ENCODE results near the gene KANSL3. TPM values are rescaled to one million over a fixed set of nuclear protein-coding genes. Genes with fewer than 3 reads are reported as not detected.

The KANSL3 gene
- total RNA-seq, 1 donor from 2014 or later: 23.5 TPM

GRCh38 chr2:96636551-96637171, 1.5 kb downstream of the KANSL3 start:
- peak overlapping the region; percentile 95 to 97 (median 95) for H3K9ac ChIP-seq (ENCODE audit: low read depth in 1 of 3, low read length in 3 of 3)

GRCh38 chr2:96633641-96634040, 4.5 kb downstream of the KANSL3 start:
- Histone ChIP-seq H3K9ac (ENCODE audit: low read depth in 1 of 3, low read length in 3 of 3) (no peak overlapping the region), H3K36me3 (ENCODE audit: control insufficient read depth in 3 of 3, insufficient read depth in 3 of 3, low read length in 3 of 3) (peaks cover 9 to 36% (median 22%) of the 10 kb centered on the region in 3 donors), H3K4me1 (ENCODE audit: control insufficient read depth in 3 of 3, insufficient read depth in 3 of 3, low read length in 3 of 3) (peaks cover 37 to 50% (median 48%) of the 10 kb centered on the region in 3 donors), H3K27ac (ENCODE audit: low read depth, low read length) (no peak overlapping the region), H3K9me3 (ENCODE audit: control insufficient read depth in 3 of 3, low read length in 3 of 3) (no peaks in the 10 kb centered on the region), H3K4me3 (ENCODE audit: low read length in 3 of 3) (no peak overlapping the region), H3K27me3 (ENCODE audit: control insufficient read depth in 3 of 3, insufficient read depth in 3 of 3, low read length in 3 of 3) (no peaks in the 10 kb centered on the region)

More at GRCh38 chr2:96636551-96637171, 1.5 kb downstream of the KANSL3 start:
- H3K4me3 ChIP-seq (ENCODE audit: low read length in 3 of 3): peak overlapping the region; percentile 81 to 92 (median 91)
- H3K27me3 ChIP-seq (ENCODE audit: control insufficient read depth in 3 of 3, insufficient read depth in 3 of 3, low read length in 3 of 3): no peaks in the 10 kb centered on the region
- peaks cover 4 to 17% (median 4%) of the 10 kb centered on the region in 3 donors for H3K36me3 ChIP-seq (ENCODE audit: control insufficient read depth in 3 of 3, insufficient read depth in 3 of 3, low read length in 3 of 3)
- no peaks in the 10 kb centered on the region for H3K9me3 ChIP-seq (ENCODE audit: control insufficient read depth in 3 of 3, low read length in 3 of 3)
- peak overlapping the region; percentile 99 for H3K27ac ChIP-seq (ENCODE audit: low read depth, low read length)
- peaks cover 28 to 42% (median 36%) of the 10 kb centered on the region in 3 donors for H3K4me1 ChIP-seq (ENCODE audit: control insufficient read depth in 3 of 3, insufficient read depth in 3 of 3, low read length in 3 of 3)

GRCh38 chr2:96631804-96632435, 6.2 kb downstream of the KANSL3 start:
- H3K4me1 ChIP-seq (ENCODE audit: control insufficient read depth in 3 of 3, insufficient read depth in 3 of 3, low read length in 3 of 3): peaks cover 32 to 43% (median 41%) of the 10 kb centered on the region in 3 donors
- H3K36me3 ChIP-seq (ENCODE audit: control insufficient read depth in 3 of 3, insufficient read depth in 3 of 3, low read length in 3 of 3): peaks cover 12 to 43% (median 34%) of the 10 kb centered on the region in 3 donors

GRCh38 chr2:96626553-96626942, 11.6 kb downstream of the KANSL3 start:
- Histone ChIP-seq H3K9me3 (ENCODE audit: control insufficient read depth in 3 of 3, low read length in 3 of 3) (no peaks in the 10 kb centered on the region), H3K36me3 (ENCODE audit: control insufficient read depth in 3 of 3, insufficient read depth in 3 of 3, low read length in 3 of 3) (peaks cover 11 to 33% (median 30%) of the 10 kb centered on the region in 3 donors), H3K4me3 (ENCODE audit: low read length in 3 of 3) (no peak overlapping the region), H3K4me1 (ENCODE audit: control insufficient read depth in 3 of 3, insufficient read depth in 3 of 3, low read length in 3 of 3) (peaks cover 12 to 24% (median 15%) of the 10 kb centered on the region in 3 donors), H3K27me3 (ENCODE audit: control insufficient read depth in 3 of 3, insufficient read depth in 3 of 3, low read length in 3 of 3) (no peaks in the 10 kb centered on the region), H3K9ac (ENCODE audit: low read depth in 1 of 3, low read length in 3 of 3) (no peak overlapping the region), H3K27ac (ENCODE audit: low read depth, low read length) (no peak overlapping the region)

More at GRCh38 chr2:96631804-96632435, 6.2 kb downstream of the KANSL3 start:
- Histone ChIP-seq H3K27me3 (ENCODE audit: control insufficient read depth in 3 of 3, insufficient read depth in 3 of 3, low read length in 3 of 3) (no peaks in the 10 kb centered on the region), H3K9me3 (ENCODE audit: control insufficient read depth in 3 of 3, low read length in 3 of 3) (no peaks in the 10 kb centered on the region), H3K9ac (ENCODE audit: low read depth in 1 of 3, low read length in 3 of 3) (no peak overlapping the region), H3K4me3 (ENCODE audit: low read length in 3 of 3) (no peak overlapping the region), H3K27ac (ENCODE audit: low read depth, low read length) (no peak overlapping the region)

GRCh38 chr2:96625571-96626552, 12.2 kb downstream of the KANSL3 start:
- Histone ChIP-seq H3K9ac (ENCODE audit: low read depth in 1 of 3, low read length in 3 of 3) (no peak overlapping the region), H3K27ac (ENCODE audit: low read depth, low read length) (no peak overlapping the region), H3K9me3 (ENCODE audit: control insufficient read depth in 3 of 3, low read length in 3 of 3) (no peaks in the 10 kb centered on the region), H3K4me3 (ENCODE audit: low read length in 3 of 3) (no peak overlapping the region), H3K4me1 (ENCODE audit: control insufficient read depth in 3 of 3, insufficient read depth in 3 of 3, low read length in 3 of 3) (peaks cover 7 to 18% (median 12%) of the 10 kb centered on the region in 3 donors), H3K27me3 (ENCODE audit: control insufficient read depth in 3 of 3, insufficient read depth in 3 of 3, low read length in 3 of 3) (no peaks in the 10 kb centered on the region), H3K36me3 (ENCODE audit: control insufficient read depth in 3 of 3, insufficient read depth in 3 of 3, low read length in 3 of 3) (peaks cover 6 to 27% (median 24%) of the 10 kb centered on the region in 3 donors)

GRCh38 chr2:96623116-96623515, 15.0 kb downstream of the KANSL3 start:
- Histone ChIP-seq H3K9ac (ENCODE audit: low read depth in 1 of 3, low read length in 3 of 3) (no peak overlapping the region), H3K27ac (ENCODE audit: low read depth, low read length) (no peak overlapping the region), H3K27me3 (ENCODE audit: control insufficient read depth in 3 of 3, insufficient read depth in 3 of 3, low read length in 3 of 3) (no peaks in the 10 kb centered on the region), H3K36me3 (ENCODE audit: control insufficient read depth in 3 of 3, insufficient read depth in 3 of 3, low read length in 3 of 3) (peaks cover 18 to 26% (median 22%) of the 10 kb centered on the region in 3 donors), H3K4me1 (ENCODE audit: control insufficient read depth in 3 of 3, insufficient read depth in 3 of 3, low read length in 3 of 3) (peaks cover 3 to 10% (median 10%) of the 10 kb centered on the region in 3 donors), H3K4me3 (ENCODE audit: low read length in 3 of 3) (no peak overlapping the region), H3K9me3 (ENCODE audit: control insufficient read depth in 3 of 3, low read length in 3 of 3) (no peaks in the 10 kb centered on the region)

- Histone ChIP-seq H3K27ac (ENCODE audit: low read depth, low read length) (no peak overlapping the region), H3K9me3 (ENCODE audit: control insufficient read depth in 3 of 3, low read length in 3 of 3) (no peaks in the 10 kb centered on the region), H3K4me1 (ENCODE audit: control insufficient read depth in 3 of 3, insufficient read depth in 3 of 3, low read length in 3 of 3) (peaks cover 4 to 14% (median 10%) of the 10 kb centered on the region in 3 donors), H3K4me3 (ENCODE audit: low read length in 3 of 3) (no peak overlapping the region), H3K9ac (ENCODE audit: low read depth in 1 of 3, low read length in 3 of 3) (no peak overlapping the region), H3K36me3 (ENCODE audit: control insufficient read depth in 3 of 3, insufficient read depth in 3 of 3, low read length in 3 of 3) (peaks cover 18 to 20% (median 18%) of the 10 kb centered on the region in 3 donors), H3K27me3 (ENCODE audit: control insufficient read depth in 3 of 3, insufficient read depth in 3 of 3, low read length in 3 of 3) (no peaks in the 10 kb centered on the region)
These were observed 15.6 kb downstream of the KANSL3 start for GRCh38 chr2:96622544-96622943.

- Histone ChIP-seq H3K9me3 (ENCODE audit: control insufficient read depth in 3 of 3, low read length in 3 of 3) (no peaks in the 10 kb centered on the region), H3K4me3 (ENCODE audit: low read length in 3 of 3) (no peak overlapping the region), H3K27me3 (ENCODE audit: control insufficient read depth in 3 of 3, insufficient read depth in 3 of 3, low read length in 3 of 3) (no peaks in the 10 kb centered on the region), H3K36me3 (ENCODE audit: control insufficient read depth in 3 of 3, insufficient read depth in 3 of 3, low read length in 3 of 3) (peaks cover 12 to 14% (median 14%) of the 10 kb centered on the region in 3 donors), H3K4me1 (ENCODE audit: control insufficient read depth in 3 of 3, insufficient read depth in 3 of 3, low read length in 3 of 3) (peaks cover 17 to 30% (median 24%) of the 10 kb centered on the region in 3 donors), H3K27ac (ENCODE audit: low read depth, low read length) (peak overlapping the region; percentile 46), H3K9ac (ENCODE audit: low read depth in 1 of 3, low read length in 3 of 3) (no peak overlapping the region)
These were observed 19.4 kb downstream of the KANSL3 start for GRCh38 chr2:96618596-96619283.

- H3K27me3 ChIP-seq (ENCODE audit: control insufficient read depth in 3 of 3, insufficient read depth in 3 of 3, low read length in 3 of 3): no peaks in the 10 kb centered on the region
- H3K9ac ChIP-seq (ENCODE audit: low read depth in 1 of 3, low read length in 3 of 3): peak overlapping the region in 2 of 3 donors; percentile 27 to 46
- peak overlapping the region in 1 of 3 donors; percentile 61 for H3K4me3 ChIP-seq (ENCODE audit: low read length in 3 of 3)
- peaks cover 28 to 32% (median 28%) of the 10 kb centered on the region in 3 donors for H3K36me3 ChIP-seq (ENCODE audit: control insufficient read depth in 3 of 3, insufficient read depth in 3 of 3, low read length in 3 of 3)
- peak overlapping the region; percentile 79 for H3K27ac ChIP-seq (ENCODE audit: low read depth, low read length)
- no peaks in the 10 kb centered on the region for H3K9me3 ChIP-seq (ENCODE audit: control insufficient read depth in 3 of 3, low read length in 3 of 3)
- H3K4me1 ChIP-seq (ENCODE audit: control insufficient read depth in 3 of 3, insufficient read depth in 3 of 3, low read length in 3 of 3): peaks cover 17 to 28% (median 21%) of the 10 kb centered on the region in 3 donors
These were observed 21.1 kb downstream of the KANSL3 start for GRCh38 chr2:96617012-96617411.

Measured in skeletal muscle tissue (tissue), 4 donors.